Glomerular endothelial cell (primary cell): ENCODE measurements around the gene CCNI2. TPM values are rescaled to one million over a fixed set of nuclear protein-coding genes. Genes with fewer than 3 reads are reported as not detected.
A peak's percentile ranks its signal among the peaks of the same experiment; 100 is the strongest.
"Not testable (repeated sequence)": the region's sequence is repeated elsewhere in the genome, so short reads cannot be mapped to it uniquely, and the experiment has no call there.

ENCODE experiments used
- DNase-seq: peaks from one replicate; pipeline ENCODE4 v3.0.0-alpha.2; 2011; ENCODE audit warnings: low read depth, low spot score; ENCODE audit errors: extremely low read depth
- total RNA-seq: library from RNA; depleted of rRNA; stranded (reverse); fragments of >200 nt; gene quantifications from 2 replicates; pipeline ENCODE4 v1.2.3, GENCODE V29; 2015

Gene CCNI2
- total RNA-seq, 1 donor from 2014 or later = not detected

GRCh38 chr5:132778129-132778528, 30.9 kb downstream of the CCNI2 start:
- DNase-seq = no peak

- DNase-seq = no peak
Observed at GRCh38 chr5:132778856-132779255, 31.6 kb downstream of the CCNI2 start.

- no peak for DNase-seq
Observed at GRCh38 chr5:132779961-132780360, 32.7 kb downstream of the CCNI2 start.

DNA sequence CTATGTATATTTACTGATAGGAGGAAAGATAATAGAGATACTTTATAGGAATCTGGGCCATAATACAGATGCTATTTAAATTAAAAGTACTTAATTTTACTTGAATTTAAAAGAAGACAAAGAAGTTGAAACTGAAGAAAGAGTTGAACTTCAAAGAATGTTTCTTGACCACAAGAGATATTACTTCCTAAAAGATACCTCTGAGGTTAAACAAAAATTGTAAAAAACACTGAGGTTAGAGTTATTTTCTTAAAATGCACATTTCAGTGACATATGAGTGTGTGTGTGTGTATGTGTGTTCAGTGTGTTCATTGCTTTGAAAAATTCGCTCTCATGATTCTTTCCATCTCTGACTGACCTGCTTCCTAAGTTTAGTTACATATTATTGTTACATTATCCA, 33.4 kb downstream of the CCNI2 start:
- DNase-seq = no peak

- no peak for DNase-seq
Observed at GRCh38 chr5:132781029-132781428, 33.8 kb downstream of the CCNI2 start.

GRCh38 chr5:132782101-132782500, 34.9 kb downstream of the CCNI2 start:
- peak; percentile 36 for DNase-seq

DNA sequence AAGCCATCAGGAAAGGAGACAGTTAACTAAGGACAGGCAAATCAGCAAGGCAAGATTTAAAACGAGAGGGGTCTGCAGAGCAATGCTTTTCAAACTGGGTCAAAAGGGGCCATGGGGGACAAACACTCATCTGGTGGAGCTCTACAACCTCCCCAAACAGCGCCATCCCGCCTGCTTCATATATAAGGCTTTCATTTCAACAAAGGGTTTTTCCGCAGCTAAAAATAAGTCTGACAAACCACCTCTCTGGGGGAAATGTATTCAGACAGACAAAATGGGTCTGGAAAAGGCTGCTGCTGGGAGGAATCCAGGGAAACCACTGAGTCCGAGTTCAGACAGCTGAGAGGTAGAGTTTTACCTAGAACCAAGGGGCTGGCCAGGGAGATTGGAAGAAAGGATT, 38.1 kb downstream of the CCNI2 start:
- no peak for DNase-seq

- no peak for DNase-seq
Observed at GRCh38 chr5:132785864-132786263, 38.6 kb downstream of the CCNI2 start.

DNA sequence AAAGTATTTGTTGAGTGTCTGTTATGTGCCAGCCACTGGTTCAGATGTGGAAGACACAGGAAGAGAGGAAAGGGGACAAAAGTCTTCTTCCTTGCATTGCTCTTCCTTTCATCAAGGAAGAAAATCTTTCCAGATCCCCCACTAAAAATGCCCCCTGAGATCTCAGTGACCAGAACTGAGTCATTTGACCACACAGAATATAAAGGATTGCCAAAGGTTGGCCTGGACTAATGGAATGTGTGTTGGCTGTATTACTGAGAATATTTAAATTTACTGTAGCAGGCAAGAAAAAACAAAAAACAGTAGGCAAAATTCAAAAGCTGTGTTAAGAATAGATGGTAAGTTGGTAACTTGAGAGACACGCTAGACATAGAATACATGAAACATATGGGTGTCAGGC, 39.9 kb downstream of the CCNI2 start:
- no peak for DNase-seq

GRCh38 chr5:132788508-132788907, 41.3 kb downstream of the CCNI2 start:
- no peak for DNase-seq

- DNase-seq = no peak
Observed at GRCh38 chr5:132788990-132789886, 42.0 kb downstream of the CCNI2 start.

GRCh38 chr5:132790201-132790865, 43.1 kb downstream of the CCNI2 start:
- no peak for DNase-seq

GRCh38 chr5:132791026-132791425, 43.8 kb downstream of the CCNI2 start:
- DNase-seq = no peak

- no peak for DNase-seq
Observed at GRCh38 chr5:132797651-132798050, 50.4 kb downstream of the CCNI2 start.

DNA sequence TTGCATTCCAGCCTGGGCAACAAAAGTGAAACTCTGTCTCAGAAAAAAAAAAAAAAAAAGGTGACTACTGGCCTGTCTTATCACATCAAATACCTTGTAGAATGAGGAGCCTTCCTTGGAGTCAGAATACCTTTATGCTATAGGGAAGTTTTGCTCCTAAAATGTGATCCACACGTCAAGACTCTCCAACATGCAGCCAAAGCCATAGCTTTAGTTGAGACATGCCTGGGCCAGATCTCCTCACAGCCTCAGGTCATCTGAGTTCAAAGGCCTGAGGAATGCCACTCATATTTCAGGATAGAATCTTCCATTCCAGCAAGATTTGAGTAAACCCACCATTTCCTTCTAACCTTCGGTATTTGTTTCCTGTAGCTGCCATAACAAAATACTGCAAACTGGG, 52.2 kb downstream of the CCNI2 start:
- DNase-seq = no peak

GRCh38 chr5:132800545-132800944, 53.3 kb downstream of the CCNI2 start:
- DNase-seq = no peak

- DNase-seq = no peak
Observed at GRCh38 chr5:132802044-132802684, 54.9 kb downstream of the CCNI2 start.

GRCh38 chr5:132802685-132803066, 55.5 kb downstream of the CCNI2 start:
- DNase-seq = not testable (repeated sequence)
